Stimulated activated naive CD4-positive, alpha-beta T cell treated with Interleukin-2 at 50 U/mL for 16 hours (primary cell): Measurements from ENCODE around the gene CDC42EP5.

Experiments used
- DNase-seq: peaks from one replicate; lab custom pipeline; 2025; lab: John Stamatoyannopoulos, UW

CDC42EP5 gene

GRCh38 chr19:54426291-54426931 lies 46.7 kb downstream of the CDC42EP5 start:
- no peak for DNase-seq

DNA sequence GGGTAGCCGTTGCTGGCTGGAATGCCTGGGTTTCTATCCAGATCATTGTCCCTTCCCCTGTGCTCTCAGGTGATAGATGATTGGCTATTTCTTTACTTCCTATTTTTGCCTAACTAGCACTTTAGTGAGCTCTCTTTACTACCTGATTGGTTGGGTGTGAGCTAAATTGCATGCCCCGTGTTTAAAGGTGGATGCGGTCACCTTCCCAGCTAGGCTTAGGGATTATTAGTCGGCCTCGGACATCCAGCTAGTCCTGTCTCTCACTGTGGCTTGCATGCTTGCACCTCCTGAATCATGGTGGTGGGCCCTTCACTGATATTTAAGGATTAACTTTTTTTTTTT lies 47.7 kb downstream of the CDC42EP5 start:
- no peak for DNase-seq

GRCh38 chr19:54424660-54425381 lies 48.3 kb downstream of the CDC42EP5 start:
- no peak for DNase-seq

- no peak for DNase-seq
Observed at GRCh38 chr19:54424201-54424600, 48.9 kb downstream of the CDC42EP5 start.

GRCh38 chr19:54422136-54422535 lies 51.0 kb downstream of the CDC42EP5 start:
- no peak for DNase-seq

GRCh38 chr19:54421521-54421920 lies 51.6 kb downstream of the CDC42EP5 start:
- DNase-seq, result no peak

DNA sequence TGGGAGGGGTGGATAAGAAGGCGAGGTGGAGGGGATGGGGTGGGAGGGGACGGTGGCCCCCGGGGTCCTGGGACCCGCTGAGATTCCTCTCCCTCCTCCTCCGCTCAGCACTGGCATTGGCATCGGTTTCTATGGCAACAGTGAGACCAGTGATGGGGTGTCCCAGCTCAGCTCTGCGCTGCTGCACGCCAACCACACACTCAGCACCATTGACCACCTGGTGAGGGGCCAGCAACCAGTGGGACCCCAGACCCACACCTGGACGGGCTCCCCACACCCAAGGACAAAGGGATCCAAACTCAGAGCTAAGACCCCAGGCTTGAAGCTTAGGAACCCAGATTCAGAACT lies 52.0 kb downstream of the CDC42EP5 start:
- no peak for DNase-seq

DNA sequence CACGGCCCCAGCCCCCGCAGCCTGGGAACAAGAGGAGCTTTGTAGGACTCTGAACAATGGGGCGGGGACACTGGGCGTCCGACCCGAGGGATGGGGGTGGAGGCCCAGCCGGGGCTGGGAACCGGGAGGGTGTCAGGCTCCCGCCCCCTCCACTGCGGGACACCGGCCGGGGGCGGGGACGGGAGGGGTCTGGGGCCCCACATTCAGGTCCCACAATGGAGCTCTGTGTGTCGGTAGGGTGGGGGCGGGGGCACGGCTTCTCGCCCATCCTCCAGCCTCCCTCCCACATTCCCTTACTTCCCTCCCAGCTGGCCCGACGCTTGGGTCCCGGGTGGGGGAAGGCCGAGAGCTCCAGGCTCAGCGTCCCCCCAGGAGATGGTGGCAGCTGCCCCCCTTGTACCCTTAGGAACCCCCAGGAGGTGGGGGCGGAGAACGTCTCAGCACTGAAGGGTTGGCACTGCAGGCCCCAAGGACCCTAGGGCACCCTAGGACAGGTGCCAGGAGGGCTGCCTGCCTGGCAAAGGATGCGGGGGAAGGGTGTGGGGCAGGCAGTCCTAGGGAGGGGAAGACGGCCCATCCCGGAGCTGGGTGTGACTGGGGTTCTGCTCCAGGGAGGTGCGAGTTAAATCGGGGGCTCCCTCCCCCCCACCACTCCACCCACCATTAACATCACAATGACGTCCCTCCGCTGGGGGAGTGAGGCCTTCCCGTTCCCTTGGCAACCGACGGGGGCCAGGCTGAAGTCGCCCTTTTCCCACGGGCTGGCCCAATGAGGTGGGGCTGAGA lies 52.5 kb downstream of the CDC42EP5 start:
- no peak for DNase-seq

DNA sequence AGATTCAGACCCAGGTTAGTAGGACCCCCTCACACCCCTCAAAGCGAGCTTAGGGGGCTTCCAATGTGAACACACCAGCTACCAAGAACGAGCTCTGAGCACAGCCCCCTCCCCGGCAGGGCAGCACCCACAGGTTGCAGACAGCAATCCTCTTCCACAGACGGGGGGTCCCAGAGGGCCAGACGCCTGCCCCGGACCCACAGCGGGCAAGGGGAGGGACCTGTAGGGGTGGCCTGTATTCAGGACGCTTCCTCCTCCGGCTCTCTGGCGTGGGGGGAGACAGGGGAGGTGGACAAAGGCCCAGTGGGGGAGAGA lies 53.1 kb downstream of the CDC42EP5 start:
- DNase-seq, result no peak

- no peak for DNase-seq
Observed at GRCh38 chr19:54418930-54419800, 53.9 kb downstream of the CDC42EP5 start.

DNA sequence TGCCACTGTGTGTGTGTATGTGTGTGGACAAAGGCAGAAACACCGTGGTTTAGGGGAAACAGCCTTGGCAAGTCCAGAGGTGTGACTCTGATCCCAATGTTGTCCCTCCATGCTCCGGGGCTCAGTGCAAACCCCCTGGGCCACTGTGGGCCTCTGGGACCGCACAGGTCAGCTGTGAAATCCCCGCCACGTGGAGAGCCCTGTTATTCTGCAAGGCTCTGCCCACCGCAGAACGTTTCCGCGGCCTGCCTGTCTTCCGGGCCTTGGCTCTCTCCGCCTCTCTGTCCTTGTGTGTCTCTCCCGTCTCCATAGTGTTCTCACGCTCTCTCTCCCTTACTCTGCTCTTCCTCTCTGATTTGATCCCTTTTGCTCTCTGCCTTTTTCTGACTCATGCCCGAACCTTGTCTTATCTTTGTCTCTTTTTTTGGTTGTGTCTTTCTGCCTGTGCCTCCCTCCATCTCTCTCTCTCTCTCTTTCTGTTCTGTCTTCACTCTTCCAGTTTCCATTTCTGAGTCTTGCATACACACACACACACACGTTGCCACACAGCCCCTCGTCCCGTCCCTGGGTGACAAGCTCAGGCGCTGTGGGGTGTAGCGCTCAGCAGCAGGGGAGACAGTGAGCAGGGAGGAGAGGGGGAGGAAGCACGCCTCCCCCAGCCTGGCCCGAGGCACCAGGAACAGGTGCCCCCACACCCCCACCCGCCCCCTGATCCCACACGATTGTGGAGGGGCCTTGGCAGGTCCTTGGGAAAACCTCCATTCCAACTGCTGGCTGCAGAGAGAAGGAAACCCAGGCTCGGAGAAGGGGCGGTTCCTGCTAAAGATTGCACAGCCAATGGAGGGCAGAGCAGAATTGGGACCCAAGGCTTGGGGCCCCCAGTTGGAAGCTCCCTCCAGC lies 54.8 kb downstream of the CDC42EP5 start:
- no peak for DNase-seq

- no peak for DNase-seq
Observed at GRCh38 chr19:54416695-54417491, 56.2 kb downstream of the CDC42EP5 start.

DNA sequence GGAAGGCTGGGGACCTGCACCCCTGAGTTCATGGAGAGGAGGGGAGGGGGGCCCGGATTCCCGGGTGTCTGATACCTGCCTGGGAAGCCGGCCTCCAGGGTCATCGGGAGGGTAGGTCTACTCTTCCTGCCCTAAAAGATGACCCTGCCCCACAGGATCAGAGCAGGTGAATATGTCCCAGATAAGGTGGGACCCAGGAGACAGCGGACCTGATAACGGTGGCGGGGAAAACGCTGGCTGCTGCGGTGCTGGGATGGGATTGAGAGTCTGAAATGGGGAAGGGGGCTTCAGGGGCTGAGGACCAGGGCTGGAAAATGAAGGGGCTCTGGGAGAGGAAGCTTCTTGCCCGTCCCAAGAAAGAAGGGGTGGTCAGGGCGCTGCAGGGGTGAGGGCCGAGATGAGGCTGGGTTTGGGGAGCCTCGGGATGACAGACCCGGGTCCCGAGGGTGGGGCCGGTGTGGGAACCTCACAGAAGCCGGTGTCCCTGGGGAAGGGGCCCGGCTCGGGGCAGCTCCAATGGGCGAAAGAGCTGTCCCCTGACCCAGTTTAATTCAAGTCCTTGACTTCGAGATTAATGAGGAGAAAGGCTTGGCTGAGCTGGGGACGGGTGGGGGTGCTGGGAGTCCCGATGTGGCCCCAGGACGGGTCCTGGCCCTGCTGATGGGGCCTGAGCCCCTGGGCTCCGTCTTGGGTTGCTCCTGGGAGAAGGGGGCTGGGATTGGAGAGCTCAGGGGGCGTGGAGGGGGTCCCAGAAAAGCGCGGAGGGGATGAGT lies 57.0 kb downstream of the CDC42EP5 start:
- no peak for DNase-seq

DNA sequence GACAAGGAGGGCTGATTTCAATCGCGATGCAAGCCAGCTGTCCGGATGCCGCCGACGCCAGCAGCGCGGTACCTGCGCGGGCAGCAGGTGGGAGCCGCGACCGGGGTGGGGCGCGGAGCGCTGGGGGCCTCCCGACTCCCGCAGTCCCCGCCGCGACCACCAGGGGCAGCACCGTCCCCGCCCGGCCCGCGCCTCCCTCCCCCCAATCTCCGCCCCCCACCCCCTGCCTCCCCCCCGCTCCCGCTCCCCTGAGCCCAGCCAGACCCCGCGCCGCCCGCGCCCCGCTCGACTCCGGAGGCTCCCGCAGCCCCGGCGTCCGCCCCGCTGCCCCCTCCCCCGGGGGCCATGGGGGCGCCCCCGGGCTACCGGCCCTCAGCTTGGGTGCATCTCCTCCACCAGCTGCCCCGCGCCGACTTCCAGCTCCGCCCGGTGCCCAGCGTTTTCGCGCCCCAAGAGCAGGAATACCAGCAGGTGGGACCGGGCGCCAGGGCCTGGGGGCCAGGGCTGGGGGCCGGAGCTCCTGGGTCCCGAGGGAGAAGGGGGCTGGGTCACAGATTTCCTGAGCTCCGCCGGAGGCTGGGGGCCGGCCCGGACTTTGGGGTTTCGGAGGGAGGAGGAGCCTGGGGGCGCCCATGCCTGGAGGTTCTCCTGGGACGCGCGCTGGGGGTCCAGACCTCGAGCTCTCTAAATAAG lies 57.7 kb downstream of the CDC42EP5 start, which contains the start of gene TTYH1:
Gene TTYH1 (plus strand): TSS at position 257 of the 693 bp plus-strand sequence. CDS start 89 bp downstream, at position 346.
- peak; percentile 27 for DNase-seq
